Stimulated activated CD8-positive, alpha-beta memory T cell treated with anti-CD3 and anti-CD28 coated beads, Interleukin-15, amount 100 ng/mL, for 4 hours (primary cell): ENCODE results near the gene ADH1B.
"Not testable (repeated sequence)": the region's sequence is repeated elsewhere in the genome, so short reads cannot be mapped to it uniquely, and the experiment has no call there.

ENCODE experiments used
- DNase-seq, 2 donors: peaks; one replicate each; pipeline ENCODE4 v3.0.0-alpha.2; 2020; ENCODE audit warnings: low read depth in 2 of 2

The ADH1B gene

DNA sequence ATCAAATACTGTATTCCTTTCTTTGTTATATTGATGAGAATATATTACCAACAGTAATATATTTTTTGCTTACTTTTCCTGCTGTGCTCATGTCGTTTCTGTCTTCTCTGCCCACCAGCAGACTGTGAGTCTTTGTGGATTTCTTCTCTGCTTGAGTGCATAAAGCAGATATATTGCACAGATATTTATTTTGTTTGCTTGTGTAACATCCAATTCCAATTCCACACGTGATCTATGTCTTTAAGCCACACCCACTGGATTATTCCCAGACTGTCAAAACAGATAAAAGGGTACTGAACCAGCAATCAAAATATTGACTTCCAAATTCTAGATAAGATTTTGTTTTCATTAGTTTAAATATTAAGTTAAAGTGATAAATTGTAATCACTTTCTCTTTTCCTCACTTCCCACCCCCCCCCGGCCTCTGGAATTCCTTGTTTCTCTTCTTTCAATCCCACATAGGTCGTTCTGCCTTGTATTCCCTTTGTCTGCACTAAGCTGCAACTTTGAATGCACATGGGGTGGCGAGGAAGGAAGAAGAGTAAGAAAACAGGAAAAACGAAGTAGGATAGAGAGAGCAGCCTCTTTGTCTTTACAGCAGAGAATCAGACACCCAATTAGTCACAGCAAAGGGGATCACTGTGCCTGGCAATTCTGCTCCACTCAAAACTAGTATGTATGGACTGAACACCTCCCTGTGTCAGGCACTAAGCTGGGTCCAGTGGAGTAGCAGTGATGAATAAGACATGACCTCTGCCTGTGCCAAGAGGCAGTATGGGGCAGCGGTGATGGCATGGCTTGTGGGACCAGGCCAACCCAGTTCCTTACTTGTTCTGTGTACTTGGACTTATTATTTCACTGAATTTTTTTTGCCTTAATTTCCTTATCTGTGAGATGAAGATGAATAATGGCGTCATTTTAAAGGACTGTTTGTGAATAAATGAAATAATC lies at the start of gene ADH1B:
Gene ADH1B (minus strand): TSS at position 161 of the 951 bp plus-strand sequence. CDS start 70 bp downstream, at position 91.
- DNase-seq: no peak

DNA sequence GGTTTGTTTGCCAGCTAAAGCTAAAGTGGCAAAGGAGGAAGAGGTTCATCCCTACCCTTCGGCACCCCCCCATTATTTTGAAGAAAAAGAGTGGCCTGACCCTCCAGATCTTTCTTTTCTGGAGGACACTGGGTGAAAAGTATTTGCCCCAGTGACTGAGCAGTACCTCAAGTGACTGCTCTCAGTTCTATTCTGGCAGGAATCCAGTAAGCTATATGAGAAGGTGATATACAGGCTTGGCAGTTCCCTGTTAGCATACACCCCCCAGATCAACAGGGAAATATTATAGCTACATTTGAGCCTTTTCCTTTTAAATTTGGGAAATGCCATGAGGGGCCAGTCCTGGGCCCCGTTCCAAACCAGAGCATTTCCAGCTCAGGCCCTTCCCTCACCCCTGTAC lies 46.6 kb upstream of the ADH1B start:
- DNase-seq: not testable (repeated sequence)

DNA sequence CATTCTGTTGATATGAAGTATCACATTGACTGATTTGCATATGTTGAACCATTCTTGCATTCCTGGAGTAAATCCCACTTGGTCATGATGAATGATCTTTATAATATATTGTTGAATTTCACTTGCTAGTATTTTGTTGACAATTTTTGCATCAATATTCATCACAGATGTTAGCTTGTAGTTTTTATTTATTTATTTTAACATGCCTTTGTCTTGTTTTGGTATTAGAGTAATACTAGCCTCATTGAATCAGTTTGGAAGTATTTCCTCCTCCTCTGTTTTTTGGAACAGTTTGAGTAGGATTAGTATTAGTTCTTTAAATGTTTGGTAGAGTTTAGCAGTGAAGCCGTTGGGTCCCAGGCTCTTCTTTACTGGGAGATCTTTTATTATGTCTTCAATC lies 45.3 kb upstream of the ADH1B start:
- no peak for DNase-seq

GRCh38 chr4:99362768-99363167 lies 41.6 kb upstream of the ADH1B start:
- DNase-seq: no peak

DNA sequence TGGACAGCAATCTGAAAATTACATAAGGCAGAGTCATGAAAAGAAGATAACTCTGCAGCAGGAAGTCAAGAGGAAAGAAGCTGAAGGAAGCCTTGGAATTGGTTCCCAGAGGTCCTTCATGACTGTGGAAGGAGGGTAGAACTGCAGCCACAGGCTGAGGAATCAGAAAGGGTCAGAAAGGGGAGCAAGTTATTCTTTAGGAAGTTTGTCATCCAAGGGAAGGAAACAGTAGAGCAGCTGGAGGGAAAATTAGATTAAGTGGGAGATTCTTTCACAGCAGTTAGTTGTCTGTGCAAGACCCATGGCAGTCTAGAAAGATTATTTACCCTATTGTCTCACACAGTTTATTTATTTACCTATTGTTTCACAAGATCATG lies 40.7 kb upstream of the ADH1B start:
- no peak for DNase-seq

DNA sequence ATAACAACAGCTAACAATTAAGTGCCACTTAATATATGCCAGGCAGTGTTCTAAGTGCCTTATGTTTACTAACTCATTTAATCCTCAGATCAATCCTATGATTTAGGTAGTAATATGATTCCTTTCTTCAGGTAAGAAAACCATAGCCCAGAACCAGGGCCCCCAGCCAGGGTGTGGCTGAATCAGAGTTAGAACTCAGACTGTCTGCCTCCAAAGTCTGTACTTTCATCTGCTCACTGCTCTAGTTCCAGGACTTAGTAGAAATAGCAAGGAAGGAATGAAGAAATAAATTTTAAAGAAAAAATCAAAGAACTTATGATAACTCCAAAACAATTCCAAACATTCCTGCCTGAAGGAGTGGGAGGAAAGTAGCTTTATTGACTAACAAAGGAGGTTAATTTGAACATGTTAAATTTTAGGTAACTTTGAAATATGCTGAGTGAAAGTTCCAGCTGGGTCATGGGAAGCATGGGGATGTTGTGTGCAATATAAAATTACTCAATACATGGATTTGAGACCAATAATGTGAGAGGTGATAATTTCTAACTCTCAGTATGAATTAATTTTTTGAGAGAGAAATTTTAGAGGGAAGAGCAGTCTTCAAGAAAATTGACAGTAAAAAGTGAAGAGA lies 40.2 kb upstream of the ADH1B start:
- no peak for DNase-seq

GRCh38 chr4:99359480-99360204 lies 38.4 kb upstream of the ADH1B start:
- DNase-seq: no peak

- no peak for DNase-seq
Measured at GRCh38 chr4:99357948-99358347, 36.7 kb upstream of the ADH1B start.

GRCh38 chr4:99356992-99357391 lies 35.8 kb upstream of the ADH1B start:
- DNase-seq: no peak

GRCh38 chr4:99356149-99356548 lies 34.9 kb upstream of the ADH1B start:
- DNase-seq: not testable (repeated sequence)

- no peak for DNase-seq
Measured at GRCh38 chr4:99352602-99353537, 31.7 kb upstream of the ADH1B start, which contains the start of gene ADH1C. TSS of gene ADH1C (minus strand) at chr4:99352746. CDS start at chr4:99352675, 71 bp downstream.

GRCh38 chr4:99351487-99351886 lies 30.3 kb upstream of the ADH1B start:
- no peak for DNase-seq

GRCh38 chr4:99349338-99349737 lies 28.1 kb upstream of the ADH1B start:
- no peak for DNase-seq

DNA sequence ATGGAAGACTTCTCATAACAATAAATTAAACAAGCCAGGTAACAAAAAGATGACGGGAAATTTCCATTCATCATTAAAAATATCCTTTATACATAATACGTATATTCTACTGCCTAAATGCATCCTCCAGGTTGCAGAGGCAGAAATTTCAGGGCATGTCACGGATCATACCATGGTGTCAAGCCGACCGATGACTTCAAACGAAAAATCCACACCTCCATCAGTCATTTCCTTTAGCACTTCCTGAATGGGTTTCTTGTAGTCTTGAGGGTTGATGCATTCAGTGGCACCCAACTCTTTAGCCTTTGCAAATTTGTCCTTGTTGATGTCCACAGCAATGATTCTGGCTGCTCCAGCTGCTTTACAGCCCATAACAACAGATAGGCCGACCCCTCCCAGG lies 21.4 kb upstream of the ADH1B start:
- DNase-seq: not testable (repeated sequence)

DNA sequence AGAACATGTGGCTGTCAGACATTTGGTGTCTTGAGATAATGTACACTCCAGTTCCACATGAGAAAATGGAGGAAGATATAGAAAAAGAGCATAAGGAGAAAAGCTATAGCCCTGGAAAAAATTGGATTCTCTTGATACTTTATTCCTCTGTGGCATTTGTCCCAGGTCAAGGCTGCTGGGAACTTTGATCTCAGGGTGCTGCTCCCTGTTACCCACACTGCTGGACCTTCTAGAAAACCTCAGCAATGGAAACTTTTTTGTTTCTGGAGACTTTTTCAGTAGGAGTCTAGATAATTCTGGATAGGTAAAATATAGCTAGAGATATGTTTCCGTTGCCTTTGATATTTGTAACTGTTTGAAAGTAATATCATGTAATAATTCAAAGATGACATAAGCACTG lies 20.2 kb upstream of the ADH1B start:
- no peak for DNase-seq

DNA sequence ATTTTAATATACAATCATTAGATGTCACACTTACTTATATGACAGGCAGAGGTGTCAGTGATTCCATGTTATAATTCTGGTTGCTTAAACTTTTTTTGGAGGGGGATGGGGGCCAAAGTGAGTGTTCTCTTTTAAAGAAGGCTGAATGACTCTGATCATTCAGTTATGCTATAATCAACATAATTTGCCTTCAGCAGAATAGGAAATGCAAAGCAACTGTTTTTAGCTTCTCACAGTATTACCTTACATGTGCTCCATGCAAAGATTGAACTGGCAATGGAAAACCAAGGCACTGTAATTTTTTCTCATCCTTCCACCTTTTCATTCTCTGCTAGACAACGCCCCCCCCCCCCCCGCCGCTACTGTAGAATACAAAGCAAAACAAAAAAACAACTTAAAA lies 18.0 kb upstream of the ADH1B start:
- no peak for DNase-seq

DNA sequence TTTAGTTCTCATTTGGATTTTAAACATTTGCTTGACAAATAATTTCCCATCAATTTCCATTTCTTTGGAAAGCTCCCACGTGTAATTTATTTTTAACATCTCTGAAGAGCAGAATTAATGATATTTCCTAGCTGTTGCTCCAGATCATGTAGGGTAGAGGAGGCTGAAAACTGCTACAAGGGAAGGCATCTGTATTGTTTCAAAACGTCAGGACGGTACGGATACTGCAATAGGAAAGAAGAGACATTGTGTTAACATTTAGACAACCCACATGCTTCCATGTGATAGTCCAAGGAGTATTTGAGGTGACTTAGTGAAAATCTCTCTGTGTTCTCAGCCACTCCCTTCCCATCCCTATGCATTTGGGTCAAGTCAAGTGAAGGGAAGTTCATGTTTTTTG lies 15.4 kb upstream of the ADH1B start:
- no peak for DNase-seq

DNA sequence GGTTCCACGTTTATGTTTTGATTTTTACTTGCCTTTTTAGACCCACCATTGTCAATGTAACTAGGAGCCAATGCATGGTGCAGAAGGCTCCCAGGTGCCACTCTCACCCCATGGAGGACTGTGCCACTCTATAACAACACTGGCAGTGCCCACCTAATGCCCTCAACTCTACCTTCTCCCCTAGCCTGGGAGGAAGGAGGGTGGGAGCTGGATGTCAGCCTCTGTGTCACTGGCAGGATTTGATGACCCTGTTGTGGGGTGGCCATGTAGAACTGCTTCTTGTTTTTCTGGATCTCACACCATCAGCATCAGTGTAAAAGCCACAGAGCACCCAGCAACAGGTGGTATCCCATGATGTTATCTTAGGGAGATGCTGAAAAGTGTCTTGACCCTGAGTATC lies 13.7 kb upstream of the ADH1B start:
- no peak for DNase-seq

DNA sequence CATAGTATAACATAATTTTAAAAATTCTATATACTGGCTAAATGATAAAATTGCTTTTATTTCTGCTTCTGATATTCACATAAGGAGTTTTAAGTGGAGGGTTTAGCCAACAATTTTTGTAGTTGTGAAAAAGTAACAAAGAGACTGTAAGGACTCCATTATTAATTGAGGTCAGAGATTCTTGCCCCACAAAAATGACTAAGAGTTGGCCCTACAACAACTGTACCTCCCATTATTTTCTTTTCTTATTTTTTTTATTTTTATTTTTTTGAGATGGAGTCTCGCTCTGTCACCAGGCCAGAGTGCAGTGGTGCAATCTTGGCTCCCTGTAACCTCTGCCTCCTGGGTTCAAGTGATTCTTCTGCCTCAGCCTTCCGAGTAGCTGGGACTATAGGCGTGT lies 9.4 kb upstream of the ADH1B start:
- DNase-seq: no peak

GRCh38 chr4:99329876-99330275 lies 8.7 kb upstream of the ADH1B start:
- no peak for DNase-seq

DNA sequence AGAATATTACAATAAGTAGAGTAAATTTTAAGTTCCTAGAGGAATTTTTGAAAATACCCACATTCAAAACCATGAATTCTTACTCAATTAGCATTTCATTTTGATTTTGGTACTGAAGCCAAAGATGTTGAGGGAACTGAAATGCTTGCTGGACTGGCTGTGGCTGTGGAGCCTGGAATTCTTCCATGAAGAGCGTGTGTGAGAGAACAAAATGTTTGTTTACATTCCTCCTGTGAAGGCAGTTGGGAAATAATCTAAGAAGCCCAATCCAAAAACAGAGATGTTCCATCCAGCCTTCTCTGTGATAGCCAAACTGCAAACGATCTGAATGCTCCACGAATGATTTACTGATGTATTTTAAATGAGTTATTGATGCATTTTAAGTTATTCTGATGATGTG lies 3.8 kb upstream of the ADH1B start:
- no peak for DNase-seq
